ENCODE data around the gene RAPH1.
"Not testable (repeated sequence)": the region's sequence is repeated elsewhere in the genome, so short reads cannot be mapped to it uniquely, and the experiment has no call there.

Gene RAPH1

DNA sequence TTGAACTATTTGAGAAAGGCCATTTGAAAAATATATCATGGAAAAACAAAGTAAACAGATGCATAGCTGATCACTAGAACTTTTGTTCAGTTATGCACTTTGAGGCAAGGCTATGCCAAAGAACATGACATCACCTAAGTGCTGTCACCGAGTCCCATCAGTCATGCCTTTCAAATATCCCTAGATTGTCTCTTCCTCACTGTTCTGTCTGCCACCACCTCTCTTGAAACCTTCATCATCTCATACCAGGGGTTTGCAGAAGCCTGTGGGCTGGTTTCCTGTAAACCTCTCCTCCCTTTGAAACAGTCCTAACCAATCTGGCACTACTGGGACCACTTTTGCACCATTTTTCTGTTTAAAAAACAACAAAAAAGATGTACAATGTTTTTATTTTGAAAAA is 12.3 kb upstream of the RAPH1 start:
- DNase-seq, result no peak

- no peak for DNase-seq
Measured at GRCh38 chr2:203544402-203544801, 9.3 kb upstream of the RAPH1 start.

GRCh38 chr2:203543898-203544328 is 8.8 kb upstream of the RAPH1 start:
- no peak for DNase-seq

GRCh38 chr2:203540598-203540997 is 5.5 kb upstream of the RAPH1 start:
- DNase-seq, result not testable (repeated sequence)

- not testable (repeated sequence) for DNase-seq
Measured at GRCh38 chr2:203538237-203538636, 3.1 kb upstream of the RAPH1 start.

DNA sequence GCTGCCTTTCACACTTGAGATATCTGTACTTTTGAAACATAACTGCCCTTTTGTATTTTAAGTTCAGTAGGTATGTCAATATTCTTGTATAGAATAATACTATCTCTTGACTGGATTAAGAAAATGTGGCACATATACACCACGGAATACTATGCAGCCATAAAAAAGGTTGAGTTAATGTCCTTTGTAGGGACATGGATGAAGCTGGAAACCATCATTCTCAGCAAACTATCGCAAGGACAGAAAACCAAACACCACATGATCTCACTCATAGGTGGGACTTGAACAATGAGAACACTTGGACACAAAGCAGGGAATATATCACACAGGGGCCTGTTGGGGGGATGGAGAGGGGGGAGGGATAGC is 1.5 kb upstream of the RAPH1 start:
- not testable (repeated sequence) for DNase-seq

GRCh38 chr2:203535784-203536585 is 884 bp upstream of the RAPH1 start:
- no peak for DNase-seq

GRCh38 chr2:203534621-203535077 is 452 bp downstream of the RAPH1 start:
- no peak for DNase-seq

DNA sequence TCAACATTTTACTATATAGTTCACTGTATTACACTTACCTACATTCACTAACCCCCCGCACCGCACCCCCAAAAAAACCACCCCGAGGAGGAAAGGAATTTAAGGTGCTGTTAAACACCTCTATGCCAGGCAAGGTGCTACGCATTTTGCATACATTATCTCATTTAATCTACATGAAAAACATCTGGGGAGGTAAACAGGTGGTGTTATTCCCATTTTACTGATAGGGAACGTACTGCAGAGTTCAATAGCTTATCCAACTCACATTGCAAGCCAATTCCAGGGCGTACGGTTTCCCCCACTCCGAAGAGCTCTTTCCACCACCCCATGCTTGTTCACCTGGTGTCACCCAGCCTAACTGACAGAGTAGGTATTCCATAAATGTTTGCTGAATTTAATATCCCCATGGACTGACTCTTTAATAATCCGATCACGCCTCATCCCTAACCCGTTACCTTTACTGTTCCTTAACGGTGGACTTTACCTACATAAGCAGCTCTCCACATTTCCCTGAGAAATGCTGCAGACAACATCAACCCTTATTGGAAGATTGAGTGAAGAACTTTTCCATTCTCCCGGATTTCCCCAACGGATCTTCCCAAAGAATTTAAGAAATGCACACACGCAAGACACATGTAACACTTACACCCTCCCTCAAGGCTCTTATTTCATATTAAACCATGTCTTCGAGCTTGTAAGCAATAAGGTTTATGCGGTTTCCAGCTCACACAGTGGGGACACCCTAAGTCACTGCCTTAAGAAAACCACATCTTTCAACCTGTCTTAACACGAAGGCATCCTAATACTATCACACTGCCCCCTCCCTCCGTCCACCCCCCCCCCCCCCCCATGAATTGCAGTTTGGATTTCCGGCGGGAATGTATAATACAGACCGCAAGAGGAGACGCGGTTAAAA is 1.2 kb downstream of the RAPH1 start:
- DNase-seq, result no peak

GRCh38 chr2:203532957-203533658 is 2.0 kb downstream of the RAPH1 start:
- DNase-seq, result no peak

DNA sequence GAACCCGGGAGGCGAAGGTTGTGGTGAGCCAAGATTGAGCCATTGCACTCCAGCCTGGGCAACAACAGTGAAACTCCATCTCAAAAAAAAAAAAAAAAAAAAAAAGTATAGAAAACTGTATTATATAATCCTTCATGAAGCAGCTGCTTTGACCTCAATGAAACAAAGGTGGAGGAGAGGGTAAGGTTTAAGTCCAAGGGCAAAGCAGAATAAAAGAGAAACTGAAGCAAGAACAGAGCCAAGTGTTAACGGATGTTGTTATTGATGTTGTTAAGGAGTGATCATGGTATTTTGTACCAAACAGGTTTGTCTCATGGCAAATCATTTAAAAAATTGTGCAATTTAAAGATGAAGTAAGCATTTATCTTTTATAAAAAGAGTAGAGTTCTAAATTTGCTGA is 7.4 kb downstream of the RAPH1 start:
- no peak for DNase-seq

DNA sequence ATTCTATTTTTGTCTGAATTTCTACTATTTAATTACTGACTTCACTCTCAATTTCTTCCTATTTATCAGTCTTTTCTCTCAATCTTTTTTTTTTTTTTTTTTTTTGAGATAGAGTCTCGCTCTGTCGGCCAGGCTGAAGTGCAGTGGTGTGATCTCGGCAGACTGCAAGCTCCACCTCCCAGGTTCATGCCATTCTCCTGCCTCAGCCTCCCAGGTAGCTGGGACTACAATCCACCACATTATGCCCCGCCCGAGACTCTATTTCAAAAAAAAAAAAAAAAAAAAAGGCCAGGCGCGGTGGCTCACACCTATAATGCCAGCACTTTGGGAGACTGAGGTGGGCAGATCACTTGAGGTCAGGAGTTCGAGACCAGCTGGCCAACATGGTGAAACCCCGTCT is 21.8 kb downstream of the RAPH1 start:
- not testable (repeated sequence) for DNase-seq

GRCh38 chr2:203510941-203511305 is 24.2 kb downstream of the RAPH1 start:
- DNase-seq, result no peak

- DNase-seq, result no peak
Measured at GRCh38 chr2:203510256-203510940, 24.7 kb downstream of the RAPH1 start.

GRCh38 chr2:203503460-203503859 is 31.6 kb downstream of the RAPH1 start:
- DNase-seq, result not testable (repeated sequence)

GRCh38 chr2:203501873-203502272 is 33.2 kb downstream of the RAPH1 start:
- DNase-seq, result no peak

GRCh38 chr2:203500951-203501350 is 34.1 kb downstream of the RAPH1 start:
- peak; percentile 33 to 57 for DNase-seq

DNA sequence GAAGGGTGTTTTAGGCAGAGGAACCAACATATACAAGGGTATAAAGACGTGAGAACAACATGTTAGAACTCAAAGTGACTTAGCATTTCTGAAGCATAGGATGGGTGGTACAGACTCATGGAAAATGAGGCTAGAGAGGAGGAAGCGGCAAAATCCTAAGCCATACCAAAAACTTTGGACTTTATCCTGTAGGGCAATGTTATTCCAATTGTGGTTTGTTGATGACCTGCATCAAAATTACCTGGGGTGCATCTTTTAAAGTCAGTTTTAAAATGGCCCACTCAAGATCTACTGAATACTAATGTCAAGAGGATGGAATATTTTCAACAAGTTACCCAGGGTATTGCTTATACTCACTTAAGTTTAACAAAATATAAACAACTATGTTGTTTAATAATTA is 34.8 kb downstream of the RAPH1 start:
- DNase-seq, result no peak

DNA sequence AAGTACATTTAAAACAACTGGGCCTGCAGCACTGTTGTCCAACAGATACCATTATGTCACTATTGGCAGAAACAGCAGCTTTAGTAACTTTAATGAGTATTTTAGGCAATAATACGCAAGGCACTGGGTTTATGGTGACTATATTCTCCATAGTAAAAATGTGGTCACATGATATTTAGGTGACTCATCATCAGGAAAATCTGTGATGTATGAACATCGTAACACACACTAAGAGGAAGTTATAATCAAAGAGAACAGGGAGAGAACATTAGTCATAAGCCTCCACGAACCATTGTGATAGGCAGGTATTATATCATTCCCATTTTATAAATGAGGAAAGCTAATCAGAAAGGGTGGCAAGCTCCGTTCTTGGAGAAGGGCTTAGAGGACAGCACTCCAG is 36.9 kb downstream of the RAPH1 start:
- peak in 1 of 2 experiments; percentile 1 for DNase-seq

GRCh38 chr2:203492965-203493364 is 42.1 kb downstream of the RAPH1 start:
- no peak for DNase-seq

DNA sequence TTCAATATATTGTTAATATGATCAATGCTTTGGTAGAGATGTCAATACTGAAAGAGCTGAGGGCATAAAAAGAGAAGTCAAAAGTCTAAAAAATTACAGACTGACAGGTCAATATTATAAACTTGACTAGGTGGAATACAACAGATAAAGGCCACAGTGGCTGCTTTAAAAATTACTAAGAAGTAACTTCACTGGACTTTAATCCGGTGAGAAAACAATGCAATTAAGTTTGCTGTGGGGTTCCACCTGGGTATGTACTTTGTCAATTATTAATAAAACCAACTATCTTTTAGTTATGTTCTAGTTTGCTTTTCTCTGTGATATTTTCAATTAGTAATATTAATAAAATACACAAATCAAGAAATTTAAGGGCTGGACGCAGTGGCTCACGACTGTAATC is 44.7 kb downstream of the RAPH1 start:
- no peak for DNase-seq

DNA sequence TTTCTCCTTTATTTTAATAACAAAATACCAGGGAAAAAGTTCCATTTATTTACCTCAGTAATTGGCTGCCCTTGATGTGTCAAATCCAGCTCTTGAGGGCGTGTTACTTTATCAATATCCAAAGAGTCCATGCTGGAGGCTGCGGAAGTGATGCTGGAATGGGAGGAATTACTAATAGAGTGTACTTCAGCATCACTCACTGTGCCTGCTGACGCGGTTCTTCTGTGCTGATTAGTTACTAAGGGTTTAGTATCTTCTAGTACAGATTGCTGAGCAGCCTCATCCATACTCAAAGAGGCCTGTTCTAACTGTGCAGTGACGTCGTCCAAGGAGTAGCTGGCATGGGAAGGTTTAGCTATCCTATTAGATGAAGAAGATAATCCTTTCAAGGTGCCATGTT is 45.6 kb downstream of the RAPH1 start:
- DNase-seq, result no peak

All from AML-193 (cell line).